Stimulated activated CD4-positive, alpha-beta T cell treated with anti-CD3 and anti-CD28 coated beads, TNF-alpha, amount 100 ng/mL, for 4 hours (primary cell): ENCODE results near the gene SMIM35.
"Not testable (repeated sequence)": the region's sequence is repeated elsewhere in the genome, so short reads cannot be mapped to it uniquely, and the experiment has no call there.

ENCODE experiments used
- DNase-seq, 3 experiments: peaks; one replicate each; pipeline ENCODE4 v3.0.0-alpha.2; 2020; ENCODE audit warnings: low read depth in 3 of 3

SMIM35 gene

GRCh38 chr11:118081241-118081958, 5.4 kb downstream of the SMIM35 start:
- DNase-seq = no peak

GRCh38 chr11:118080296-118080695, 6.5 kb downstream of the SMIM35 start:
- no peak for DNase-seq

GRCh38 chr11:118079491-118079890, 7.3 kb downstream of the SMIM35 start:
- no peak for DNase-seq

- DNase-seq = no peak
These were observed 7.8 kb downstream of the SMIM35 start for GRCh38 chr11:118078911-118079411.

GRCh38 chr11:118076754-118077281, 9.9 kb downstream of the SMIM35 start, which contains the start of gene TMPRSS4:
TSS of gene TMPRSS4 (plus strand) at chr11:118077078. CDS start at chr11:118077303, 225 bp downstream.
- DNase-seq = no peak

- no peak for DNase-seq
These were observed 12.0 kb downstream of the SMIM35 start for GRCh38 chr11:118074785-118075184.

- no peak for DNase-seq
These were observed 12.6 kb downstream of the SMIM35 start for GRCh38 chr11:118074091-118074685.

- DNase-seq = no peak
These were observed 13.2 kb downstream of the SMIM35 start for GRCh38 chr11:118073554-118073953.

GRCh38 chr11:118071416-118072030, 15.2 kb downstream of the SMIM35 start:
- DNase-seq = no peak

GRCh38 chr11:118068945-118069612, 17.7 kb downstream of the SMIM35 start:
- DNase-seq = no peak

GRCh38 chr11:118068206-118068944, 18.4 kb downstream of the SMIM35 start:
- DNase-seq = no peak

- DNase-seq = no peak
These were observed 19.8 kb downstream of the SMIM35 start for GRCh38 chr11:118067006-118067405.

- DNase-seq = no peak
These were observed 21.4 kb downstream of the SMIM35 start for GRCh38 chr11:118065384-118065783.

- no peak for DNase-seq
These were observed 21.8 kb downstream of the SMIM35 start for GRCh38 chr11:118064956-118065355.

GRCh38 chr11:118062631-118063030, 24.1 kb downstream of the SMIM35 start:
- DNase-seq = not testable (repeated sequence)

- DNase-seq = not testable (repeated sequence)
These were observed 24.6 kb downstream of the SMIM35 start for GRCh38 chr11:118062181-118062580.

- no peak for DNase-seq
These were observed 25.1 kb downstream of the SMIM35 start for GRCh38 chr11:118061586-118062125.

GRCh38 chr11:118060869-118061268, 25.9 kb downstream of the SMIM35 start:
- no peak for DNase-seq

- DNase-seq = no peak
These were observed 26.6 kb downstream of the SMIM35 start for GRCh38 chr11:118060081-118060661.

- DNase-seq = no peak
These were observed 27.4 kb downstream of the SMIM35 start for GRCh38 chr11:118059246-118059940.
